Lung (tissue), 12 donors: Measurements from ENCODE around the gene VOPP1. TPM values are rescaled to one million over a fixed set of nuclear protein-coding genes. Genes with fewer than 3 reads are reported as not detected.

Source experiments
- ATAC-seq: fragments of 200-7000 bp; cut with Tn5 transposase; one replicate; pipeline ENCODE4 v1.9.1; 2020; ENCODE audit warnings: moderate number of reproducible peaks; ENCODE audit not compliant: insufficient read depth, low FRiP score
- DNase-seq, 3 donors: peaks; one replicate each; pipeline ENCODE4 v3.0.0-alpha.2; 2013 to 2017
- H3K27ac ChIP-seq, 2 donors: one replicate each; pipeline ENCODE4 v1.5.1; 2013; ENCODE audit warnings: mild to moderate bottlenecking in 2 of 2, moderate library complexity in 2 of 2, control low read depth in 1 of 2, inconsistent platforms in 1 of 2, low read depth in 1 of 2, low read length in 1 of 2
- H3K27me3 ChIP-seq, 3 donors: one replicate each; pipeline ENCODE4 v1.5.1; 2013; ENCODE audit warnings: low read length in 2 of 3; ENCODE audit not compliant: control insufficient read depth in 3 of 3, insufficient read depth in 3 of 3
- H3K36me3 ChIP-seq, 4 donors: one replicate each; pipeline ENCODE4 v1.5.1; 2013; ENCODE audit warnings: low read length in 4 of 4, mild to moderate bottlenecking in 1 of 4, moderate library complexity in 1 of 4; ENCODE audit not compliant: control insufficient read depth in 4 of 4, insufficient read depth in 4 of 4
- H3K4me1 ChIP-seq, 5 donors: one replicate each; pipeline ENCODE4 v1.5.1; 2013; ENCODE audit warnings: low read length in 5 of 5, mild to moderate bottlenecking in 2 of 5, moderate library complexity in 1 of 5; ENCODE audit not compliant: control insufficient read depth in 5 of 5, insufficient read depth in 5 of 5
- H3K4me3 ChIP-seq: one replicate; pipeline ENCODE4 v1.5.1; 2013; ENCODE audit warnings: mild to moderate bottlenecking, control low read depth, moderate library complexity
- H3K9ac ChIP-seq, 2 donors: one replicate each; pipeline ENCODE4 v1.5.1; 2013; ENCODE audit warnings: low read length in 2 of 2, control low read depth in 1 of 2; ENCODE audit not compliant: insufficient read depth in 1 of 2
- H3K9me3 ChIP-seq, 4 donors: one replicate each; pipeline ENCODE4 v1.5.1; 2013; ENCODE audit warnings: low read length in 3 of 4, mild to moderate bottlenecking in 1 of 4, moderate library complexity in 1 of 4; ENCODE audit not compliant: control insufficient read depth in 4 of 4, insufficient read depth in 3 of 4
- CTCF ChIP-seq: IDR thresholded peaks from 2 replicates; pipeline ENCODE4 v1.5.1; 2012; ENCODE audit warnings: mild to moderate bottlenecking; ENCODE audit errors: control extremely low read depth, extremely low read depth
- WGBS, 2 donors: extraction: QIAGEN DNeasy Blood & Tissue Kit; methylation state at CpG; one replicate each; pipeline ENCODE4 v1.1.7; 2013; 5-methylcytosine and 5-hydroxymethylcytosine counted together
- polyA plus RNA-seq, 2 donors: library from polyadenylated mRNA; stranded (reverse); fragments of 200-250 nt; gene quantifications; one replicate each; pipeline ENCODE4 v1.2.1, GENCODE V29; 2013
- total RNA-seq, 2 donors: library from RNA; depleted of rRNA in 1 of 2; stranded (reverse); fragments of >200 nt in 1 of 2; gene quantifications; one replicate each; pipeline ENCODE4 v1.2.1, GENCODE V29; 2014 to 2021
- donor health status: control.
- donor health status: control.
- donor health status: Bipolar disorder and iron deficiency.
- donor health status: healthy.
- donor health status: DM: yes; HTN: yes; CAD: no.

The VOPP1 gene
- total and polyA plus RNA-seq, 4 donors, result 25.8 to 64.0 (median 38.0) TPM

DNA sequence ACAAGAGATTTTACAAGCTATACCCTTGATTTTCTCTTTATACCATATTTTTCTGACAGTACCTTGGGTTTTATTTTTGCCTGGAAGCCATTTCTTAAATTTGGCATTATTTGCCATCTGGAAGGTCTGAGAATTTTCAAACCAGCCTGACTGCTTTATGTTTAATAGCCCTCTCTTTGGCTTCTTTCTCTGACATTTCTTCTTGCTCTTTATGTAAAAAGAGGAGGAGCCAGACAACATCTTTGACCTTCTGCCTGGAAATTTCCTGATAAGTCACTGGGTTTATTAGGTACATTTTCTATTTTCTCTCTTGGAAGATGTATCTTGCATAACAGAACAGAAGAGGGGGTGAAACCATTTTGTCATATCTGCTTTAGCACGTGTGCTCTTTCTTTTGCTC, 127.5 kb downstream of the VOPP1 start:
- DNase-seq (no peak), ATAC-seq (no peak)
- TF ChIP-seq CTCF, result no peak
- Histone ChIP-seq H3K9ac (no peak overlapping the region), H3K4me1 (peaks cover 0 to 4% (median 0%) of the 10 kb centered on the region in 5 donors), H3K27me3 (peaks cover 0 to 2% (median 0%) of the 10 kb centered on the region in 3 donors), H3K36me3 (no peaks in the 10 kb centered on the region), H3K4me3 (no peak overlapping the region), H3K9me3 (peaks cover 0 to 6% (median 0%) of the 10 kb centered on the region in 4 donors), H3K27ac (no peak overlapping the region)
- WGBS, 2 donors, result 69 to 70% methylated on average over 1 of the region's 1 CpG

GRCh38 chr7:55441774-55442522, 130.4 kb downstream of the VOPP1 start:
- ATAC-seq, result no peak
- Histone ChIP-seq H3K4me3 (no peak overlapping the region), H3K27me3 (no peaks in the 10 kb centered on the region), H3K9ac (no peak overlapping the region), H3K27ac (no peak overlapping the region), H3K36me3 (no peaks in the 10 kb centered on the region), H3K9me3 (peaks cover 0 to 2% (median 0%) of the 10 kb centered on the region in 4 donors), H3K4me1 (peaks cover 0 to 11% (median 4%) of the 10 kb centered on the region in 5 donors)
- no peak for DNase-seq
- WGBS, 2 donors, result 92% methylated on average over 7 of the region's 7 CpGs
- TF ChIP-seq CTCF, result no peak

DNA sequence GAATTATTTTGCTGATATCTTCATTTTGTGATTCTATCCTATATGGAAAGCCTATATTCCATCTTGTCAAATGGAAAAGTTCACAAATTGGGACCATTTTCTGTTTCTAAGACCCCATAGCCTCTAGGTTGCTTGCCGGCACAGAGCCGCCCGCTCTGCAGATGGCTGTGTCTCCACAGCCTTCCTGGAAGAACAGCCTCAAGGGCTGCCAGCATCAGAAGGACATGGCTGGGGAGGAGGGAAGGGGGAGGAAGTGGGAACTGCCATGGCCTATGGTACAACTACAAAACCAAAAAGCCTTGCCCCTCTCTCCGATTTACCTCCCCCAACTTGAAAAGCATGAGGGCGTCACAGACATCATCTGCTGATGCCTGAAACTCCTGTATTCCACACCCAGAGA, 131.3 kb downstream of the VOPP1 start:
- no peak for ATAC-seq
- H3K27ac ChIP-seq, result no peak overlapping the region
- TF ChIP-seq CTCF, result no peak
- no peaks in the 10 kb centered on the region for H3K36me3 ChIP-seq
- H3K4me3 ChIP-seq, result no peak overlapping the region
- H3K9ac ChIP-seq, result no peak overlapping the region
- peaks cover 0 to 11% (median 4%) of the 10 kb centered on the region in 5 donors for H3K4me1 ChIP-seq
- H3K27me3 ChIP-seq, result no peaks in the 10 kb centered on the region
- H3K9me3 ChIP-seq, result peaks cover 0 to 2% (median 0%) of the 10 kb centered on the region in 4 donors
- WGBS, 2 donors, result 96 to 98% methylated on average over 5 of the region's 5 CpGs
- no peak for DNase-seq
